Measurements from ENCODE around the gene JMJD7.

Gene JMJD7

GRCh38 chr15:41801185-41801584 is 26.7 kb upstream of the JMJD7 start:
- no peak for DNase-seq

GRCh38 chr15:41801850-41802455 is 25.9 kb upstream of the JMJD7 start:
- no peak for DNase-seq

- DNase-seq, result no peak
These were observed 23.5 kb upstream of the JMJD7 start for GRCh38 chr15:41804361-41804760.

- DNase-seq, result no peak
These were observed 22.8 kb upstream of the JMJD7 start for GRCh38 chr15:41804916-41805666.

GRCh38 chr15:41805711-41806110 is 22.2 kb upstream of the JMJD7 start:
- no peak for DNase-seq

- no peak for DNase-seq
These were observed 21.4 kb upstream of the JMJD7 start for GRCh38 chr15:41806291-41807181.

GRCh38 chr15:41809121-41809520 is 18.8 kb upstream of the JMJD7 start:
- DNase-seq, result no peak

GRCh38 chr15:41809526-41810220 is 18.2 kb upstream of the JMJD7 start:
- DNase-seq, result no peak

GRCh38 chr15:41810651-41811431 is 17.1 kb upstream of the JMJD7 start:
- no peak for DNase-seq

- DNase-seq, result peak; percentile 73 to 80
These were observed 16.3 kb upstream of the JMJD7 start for GRCh38 chr15:41811432-41812195.

- DNase-seq, result no peak
These were observed 15.0 kb upstream of the JMJD7 start for GRCh38 chr15:41812820-41813375.

GRCh38 chr15:41813426-41813825 is 14.5 kb upstream of the JMJD7 start:
- no peak for DNase-seq

GRCh38 chr15:41814534-41814933 is 13.4 kb upstream of the JMJD7 start:
- no peak for DNase-seq

- DNase-seq, result no peak
These were observed 11.1 kb upstream of the JMJD7 start for GRCh38 chr15:41816788-41817187.

GRCh38 chr15:41817327-41817726 is 10.6 kb upstream of the JMJD7 start:
- DNase-seq, result no peak

GRCh38 chr15:41817781-41818180 is 10.1 kb upstream of the JMJD7 start:
- no peak for DNase-seq

GRCh38 chr15:41819455-41820050 is 8.3 kb upstream of the JMJD7 start:
- no peak for DNase-seq

GRCh38 chr15:41820791-41821423 is 7.0 kb upstream of the JMJD7 start:
- no peak for DNase-seq

- DNase-seq, result no peak
These were observed 6.1 kb upstream of the JMJD7 start for GRCh38 chr15:41821831-41822230.

GRCh38 chr15:41822471-41822870 is 5.4 kb upstream of the JMJD7 start:
- DNase-seq, result no peak
